ENCODE results near the gene HINT2. TPM values are rescaled to one million over a fixed set of nuclear protein-coding genes. Genes with fewer than 3 reads are reported as not detected.
A peak's percentile ranks its signal among the peaks of the same experiment; 100 is the strongest.

Gene HINT2
- total RNA-seq, 2 experiments from 2014 or later: 53.4 to 62.7 TPM

DNA sequence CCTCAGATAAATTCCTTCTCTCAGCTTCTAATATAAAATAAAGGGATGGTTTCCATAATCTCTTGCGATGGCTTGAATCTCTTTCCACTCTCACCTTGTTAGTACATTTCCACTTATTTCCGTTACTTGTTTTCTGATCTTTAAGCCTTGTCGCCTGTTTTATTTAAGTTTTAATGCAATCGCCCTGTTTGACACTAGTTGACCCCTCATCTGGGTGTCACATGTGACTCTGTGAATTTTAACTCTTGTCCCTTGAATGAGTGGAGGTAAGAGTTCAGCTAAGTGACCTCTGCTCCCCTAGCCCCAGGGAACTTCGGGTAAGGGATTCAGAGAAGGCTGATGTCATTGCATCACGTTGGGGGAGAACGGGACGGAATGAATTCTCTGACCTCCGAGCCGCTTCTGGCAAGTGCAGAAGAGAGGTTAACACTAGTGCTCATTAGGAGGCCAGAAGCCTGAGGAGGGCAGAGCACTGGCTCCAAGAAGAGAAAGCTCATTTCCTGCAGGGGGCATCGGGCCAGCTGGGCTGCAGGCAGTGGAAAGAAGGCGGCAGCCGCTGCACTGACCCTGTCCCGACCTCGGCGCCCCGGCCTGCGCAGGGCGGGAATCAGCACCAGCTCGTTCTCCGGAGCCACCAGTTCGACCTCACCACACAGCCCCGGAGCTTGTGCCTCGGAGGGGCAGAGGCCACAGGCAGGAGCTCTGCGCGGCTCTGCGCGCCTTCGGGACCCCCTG lies 569 bp downstream of the HINT2 start:
- H3K27me3 Mint-ChIP-seq: no peaks in the 10 kb centered on the region
- no peaks in the 10 kb centered on the region for H3K9me3 Mint-ChIP-seq
- peak overlapping the region; percentile 97 for H3K27ac Mint-ChIP-seq
- ChIA-PET CTCF (interaction anchor here (0.8 to 4.4 kb wide), 12 partner anchors 10 to 211 kb away, joined by 3 to 22 read pairs (median 4); partner anchors contain the start of gene TLN1), POLR2A (interaction anchor here (0.6 to 1.3 kb wide), 5 partner anchors 10 to 186 kb away, joined by 3 to 4 read pairs (median 3); no protein-coding TSS in a partner anchor)
- H3K4me3 Mint-ChIP-seq: peak overlapping the region; percentile 92
- TF ChIP-seq, protein P1, sequence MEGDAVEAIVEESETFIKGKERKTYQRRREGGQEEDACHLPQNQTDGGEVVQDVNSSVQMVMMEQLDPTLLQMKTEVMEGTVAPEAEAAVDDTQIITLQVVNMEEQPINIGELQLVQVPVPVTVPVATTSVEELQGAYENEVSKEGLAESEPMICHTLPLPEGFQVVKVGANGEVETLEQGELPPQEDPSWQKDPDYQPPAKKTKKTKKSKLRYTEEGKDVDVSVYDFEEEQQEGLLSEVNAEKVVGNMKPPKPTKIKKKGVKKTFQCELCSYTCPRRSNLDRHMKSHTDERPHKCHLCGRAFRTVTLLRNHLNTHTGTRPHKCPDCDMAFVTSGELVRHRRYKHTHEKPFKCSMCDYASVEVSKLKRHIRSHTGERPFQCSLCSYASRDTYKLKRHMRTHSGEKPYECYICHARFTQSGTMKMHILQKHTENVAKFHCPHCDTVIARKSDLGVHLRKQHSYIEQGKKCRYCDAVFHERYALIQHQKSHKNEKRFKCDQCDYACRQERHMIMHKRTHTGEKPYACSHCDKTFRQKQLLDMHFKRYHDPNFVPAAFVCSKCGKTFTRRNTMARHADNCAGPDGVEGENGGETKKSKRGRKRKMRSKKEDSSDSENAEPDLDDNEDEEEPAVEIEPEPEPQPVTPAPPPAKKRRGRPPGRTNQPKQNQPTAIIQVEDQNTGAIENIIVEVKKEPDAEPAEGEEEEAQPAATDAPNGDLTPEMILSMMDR (IDR thresholded peaks at IDR 0.05): no peak
- ATAC-seq (peak; percentile 11), DNase-seq (peak; percentile 68)
- intact Hi-C loops (cut with micrococcal nuclease): loop anchor here (10.0 kb wide), 1 partner anchor 159 kb away; the partner anchor contains the start of genes CCDC107, RMRP and SIT1
- peaks cover 6% of the 10 kb centered on the region for H3K36me3 Mint-ChIP-seq (ENCODE audit: low read depth)
- peaks cover 37% of the 10 kb centered on the region for H3K4me1 Mint-ChIP-seq (ENCODE audit: low read depth)

DNA sequence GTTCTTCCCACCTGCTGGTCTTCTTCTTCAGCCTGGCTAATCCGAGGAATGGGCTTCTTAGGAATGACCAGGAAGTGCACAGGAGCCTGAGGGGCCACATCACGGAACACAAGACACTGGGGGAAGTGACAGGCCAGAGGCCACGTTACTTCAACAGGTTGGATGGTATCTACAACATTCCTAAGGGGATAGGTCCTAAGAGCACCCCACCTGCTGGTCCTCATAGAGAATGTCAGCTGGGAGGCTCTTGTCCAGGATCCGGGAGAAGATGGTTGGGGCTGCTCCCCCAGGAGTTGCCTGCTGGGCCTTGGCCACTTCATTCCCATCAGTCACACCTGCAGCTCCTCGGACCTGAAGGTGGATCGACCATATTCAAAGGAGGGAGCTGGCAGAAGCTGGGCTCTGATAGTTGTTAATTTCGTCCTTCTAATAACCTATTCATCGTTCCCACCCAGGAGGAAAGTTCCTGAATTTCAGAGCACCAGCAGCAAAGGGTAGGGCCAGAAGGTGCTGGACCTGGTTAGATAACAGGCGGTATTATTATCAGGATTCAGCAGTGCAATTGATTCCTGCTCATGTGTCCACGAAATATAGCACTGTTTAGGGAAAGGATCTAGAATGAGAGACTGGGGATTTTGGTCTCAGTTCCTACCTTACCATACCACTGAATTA lies 1.3 kb downstream of the HINT2 start:
- no peaks in the 10 kb centered on the region for H3K27me3 Mint-ChIP-seq
- CTCF ChIA-PET: interaction anchor here (1.1 to 4.4 kb wide), 11 partner anchors 9 to 210 kb away, joined by 3 to 22 read pairs (median 5); partner anchors contain the start of gene TLN1
- intact Hi-C loops (cut with micrococcal nuclease): loop anchor here (10.0 kb wide), 1 partner anchor 159 kb away; the partner anchor contains the start of genes CCDC107, RMRP and SIT1

DNA sequence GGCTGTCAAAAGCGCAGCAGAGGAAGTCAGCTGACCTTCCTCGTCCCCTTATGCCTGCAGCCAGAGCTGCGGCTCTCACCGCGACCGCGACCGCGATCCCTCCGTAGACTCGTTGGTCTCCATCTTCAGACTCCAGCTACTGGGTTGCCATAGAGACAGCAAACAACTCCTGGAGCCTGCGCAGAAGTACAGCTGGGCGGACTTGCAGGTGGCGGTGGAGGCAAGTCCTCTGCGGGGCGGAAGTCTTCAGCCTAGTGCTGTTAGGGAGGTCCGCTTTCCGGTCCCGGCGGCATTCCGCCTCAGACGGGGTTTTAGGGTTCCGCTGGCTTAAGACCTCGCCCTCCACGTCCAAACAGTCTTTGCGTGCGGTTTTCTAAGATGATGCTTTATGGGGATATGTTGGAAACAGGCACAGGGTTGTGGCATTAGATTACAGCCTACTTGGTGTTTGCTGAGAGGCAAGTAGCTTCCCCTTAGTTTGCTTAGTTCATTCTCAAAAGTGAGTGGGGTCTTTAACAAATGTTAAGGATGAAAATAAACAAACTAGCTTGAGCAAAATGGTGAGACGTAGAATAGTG lies 2.7 kb downstream of the HINT2 start, which contains the start of gene SPAG8:
Gene SPAG8 (minus strand): TSS at position 238 of the 578 bp plus-strand sequence. CDS start 115 bp downstream, at position 123.
- ATAC-seq (peak; percentile 67), DNase-seq (peak; percentile 97)
- peaks cover 6% of the 10 kb centered on the region for H3K36me3 Mint-ChIP-seq (ENCODE audit: low read depth)
- TF ChIP-seq, protein P1 (IDR thresholded peaks at IDR 0.05): no peak
- H3K27ac Mint-ChIP-seq: peak within 1 kb of the TSS; percentile 91
- intact Hi-C loops (cut with micrococcal nuclease): loop anchor here (10.0 kb wide), 1 partner anchor 157 kb away; the partner anchor contains the start of genes CCDC107, RMRP and SIT1
- H3K9me3 Mint-ChIP-seq: no peaks in the 10 kb centered on the region
- H3K4me1 Mint-ChIP-seq (ENCODE audit: low read depth): peaks cover 37% of the 10 kb centered on the region
- peak within 1 kb of the TSS; percentile 92 for H3K4me3 Mint-ChIP-seq
- no peaks in the 10 kb centered on the region for H3K27me3 Mint-ChIP-seq
- ChIA-PET POLR2A (interaction anchor here (0.7 to 2.4 kb wide), 8 partner anchors 10 to 208 kb away, joined by 3 to 6 read pairs (median 3); partner anchors contain the start of genes CCDC107, FAM221B, RMRP and TMEM8B), CTCF (interaction anchor here (0.8 to 4.4 kb wide), 16 partner anchors 9 to 377 kb away, joined by 3 to 22 read pairs (median 4); partner anchors contain the start of genes CCDC107, GBA2, RGP1 and RMRP)

More for the DNA sequence above, 1.3 kb downstream of the HINT2 start:
- POLR2A ChIA-PET: interaction anchor here (0.9 to 2.4 kb wide), 7 partner anchors 10 to 210 kb away, joined by 3 to 6 read pairs (median 3); no protein-coding TSS in a partner anchor
- H3K9me3 Mint-ChIP-seq: no peaks in the 10 kb centered on the region
- DNase-seq (no peak), ATAC-seq (no peak)
- H3K27ac Mint-ChIP-seq: peak overlapping the region; percentile 97
- peak overlapping the region; percentile 92 for H3K4me3 Mint-ChIP-seq
- H3K36me3 Mint-ChIP-seq (ENCODE audit: low read depth): peaks cover 6% of the 10 kb centered on the region
- TF ChIP-seq, protein P1 (IDR thresholded peaks at IDR 0.05): no peak
- peaks cover 37% of the 10 kb centered on the region for H3K4me1 Mint-ChIP-seq (ENCODE audit: low read depth)

DNA sequence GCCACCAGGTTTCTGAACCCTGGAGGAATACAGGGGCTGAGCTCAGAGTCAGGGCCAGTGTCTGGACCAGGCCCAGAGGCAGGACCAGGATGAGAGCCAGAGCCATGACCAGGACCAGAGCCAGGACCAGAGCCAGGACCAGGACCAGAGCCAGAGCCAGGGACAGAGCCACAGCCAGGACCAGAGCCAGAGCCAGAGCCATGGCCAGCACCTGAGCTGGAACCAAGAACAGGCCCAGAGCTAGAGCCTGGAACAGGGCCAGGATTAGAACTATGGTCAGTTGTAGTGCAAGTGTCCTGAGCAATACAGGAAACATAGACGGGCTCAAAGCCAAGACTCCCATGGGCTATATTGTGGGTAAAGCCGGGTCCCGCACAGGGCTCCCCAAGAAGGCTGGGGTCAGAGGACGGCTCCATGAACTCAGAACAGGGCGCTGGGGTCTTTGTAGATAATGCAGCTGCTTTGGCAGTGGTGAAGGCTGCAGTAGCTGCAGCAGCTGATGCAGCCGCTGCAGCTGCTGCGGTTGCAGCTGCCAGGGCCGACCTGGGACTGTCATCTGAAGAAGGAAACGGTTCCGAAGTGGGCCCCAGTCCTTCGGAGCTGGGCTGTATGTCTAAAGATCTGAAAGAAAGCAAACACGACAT lies 3.3 kb downstream of the HINT2 start:
- no peak for DNase-seq
- Mint-ChIP-seq H3K4me1 (ENCODE audit: low read depth) (peaks cover 37% of the 10 kb centered on the region), H3K27me3 (no peaks in the 10 kb centered on the region), H3K4me3 (peak overlapping the region; percentile 92), H3K36me3 (ENCODE audit: low read depth) (peaks cover 9% of the 10 kb centered on the region), H3K27ac (peak overlapping the region; percentile 91), H3K9me3 (no peaks in the 10 kb centered on the region)
- TF ChIP-seq, protein P1 (IDR thresholded peaks at IDR 0.05): no peak
- ChIA-PET CTCF (interaction anchor here (0.8 to 4.4 kb wide), 16 partner anchors 9 to 378 kb away, joined by 3 to 22 read pairs (median 4); partner anchors contain the start of genes CCDC107, GBA2, RGP1 and RMRP), POLR2A (interaction anchor here (0.7 to 2.4 kb wide), 7 partner anchors 11 to 208 kb away, joined by 3 to 6 read pairs (median 3); partner anchors contain the start of genes CCDC107, FAM221B, RMRP and TMEM8B)
- no peak for ATAC-seq
- intact Hi-C loops (cut with micrococcal nuclease): loop anchor here (10.0 kb wide), 1 partner anchor 157 kb away; the partner anchor contains the start of genes CCDC107, RMRP and SIT1
